Thyroid gland (tissue), 4 donors: ENCODE data around the gene IL34. TPM values are rescaled to one million over a fixed set of nuclear protein-coding genes. Genes with fewer than 3 reads are reported as not detected.
A peak's percentile ranks its signal among the peaks of the same experiment; 100 is the strongest.

Source experiments
- DNase-seq, 2 donors: peaks; one replicate each; pipeline ENCODE4 v3.0.0-alpha.2; 2019
- H3K27ac ChIP-seq, 3 donors: fragments of 200-600 bp; sonication (generic); 1 replicate in 2 of 3; 2 replicates in 1 of 3; pipeline ENCODE4 v1.5.1; 2016 to 2019; ENCODE audit warnings: mild to moderate bottlenecking in 1 of 3, moderate library complexity in 1 of 3
- H3K27me3 ChIP-seq: fragments of 200-600 bp; sonication (generic); one replicate; pipeline ENCODE4 v1.5.1; 2019
- H3K36me3 ChIP-seq, 2 donors: fragments of 200-600 bp; sonication (generic); one replicate each; pipeline ENCODE4 v1.5.1; 2016 to 2019
- H3K4me1 ChIP-seq, 2 donors: fragments of 200-600 bp; sonication (generic); one replicate each; pipeline ENCODE4 v1.5.1; 2017 to 2019
- H3K4me3 ChIP-seq, 3 donors: fragments of 200-600 bp; sonication (generic); replicated peaks in 1 of 3; 1 replicate in 2 of 3; 2 replicates in 1 of 3; pipeline ENCODE4 v1.5.1; 2016; ENCODE audit warnings: mild to moderate bottlenecking in 1 of 3
- H3K9me3 ChIP-seq: fragments of 200-600 bp; sonication (generic); one replicate; pipeline ENCODE4 v1.5.1; 2017
- POLR2A ChIP-seq, 2 donors: fragments of 450-650 bp; IDR thresholded peaks; one replicate each; pipeline ENCODE4 v1.6.1; 2017; ENCODE audit warnings: antibody characterized with exemption in 2 of 2, mild to moderate bottlenecking in 2 of 2, moderate library complexity in 1 of 2
- WGBS, 2 donors: methylation state at CpG; one replicate each; pipeline ENCODE4 v1.1.5; 2017; 5-methylcytosine and 5-hydroxymethylcytosine counted together
- intact Hi-C: fragments of 100-400 bp; cut with DNase I; formaldehyde crosslinking; loops from one replicate; pipeline ENCODE4 v1.15.1; 2023
- total RNA-seq, 4 donors: library from RNA; depleted of rRNA; stranded (reverse); fragments of >200 nt; gene quantifications; one replicate each; pipeline ENCODE4 v1.2.3, GENCODE V29; 2016
- TF ChIP-seq, protein P1 (sequence below), 6 experiments: fragments of 200-600 bp in 3 of 6; fragments of 450-650 bp in 3 of 6; sonication (generic) in 3 of 6; IDR thresholded peaks; one replicate each; pipeline ENCODE4 v1.5.1; 2016 to 2019; ENCODE audit warnings: antibody characterized with exemption in 6 of 6, mild to moderate bottlenecking in 2 of 6, inconsistent platforms in 1 of 6, moderate library complexity in 1 of 6

Gene IL34
- total RNA-seq, 4 donors from 2014 or later: 3.5 to 9.6 (median 5.0) TPM

DNA sequence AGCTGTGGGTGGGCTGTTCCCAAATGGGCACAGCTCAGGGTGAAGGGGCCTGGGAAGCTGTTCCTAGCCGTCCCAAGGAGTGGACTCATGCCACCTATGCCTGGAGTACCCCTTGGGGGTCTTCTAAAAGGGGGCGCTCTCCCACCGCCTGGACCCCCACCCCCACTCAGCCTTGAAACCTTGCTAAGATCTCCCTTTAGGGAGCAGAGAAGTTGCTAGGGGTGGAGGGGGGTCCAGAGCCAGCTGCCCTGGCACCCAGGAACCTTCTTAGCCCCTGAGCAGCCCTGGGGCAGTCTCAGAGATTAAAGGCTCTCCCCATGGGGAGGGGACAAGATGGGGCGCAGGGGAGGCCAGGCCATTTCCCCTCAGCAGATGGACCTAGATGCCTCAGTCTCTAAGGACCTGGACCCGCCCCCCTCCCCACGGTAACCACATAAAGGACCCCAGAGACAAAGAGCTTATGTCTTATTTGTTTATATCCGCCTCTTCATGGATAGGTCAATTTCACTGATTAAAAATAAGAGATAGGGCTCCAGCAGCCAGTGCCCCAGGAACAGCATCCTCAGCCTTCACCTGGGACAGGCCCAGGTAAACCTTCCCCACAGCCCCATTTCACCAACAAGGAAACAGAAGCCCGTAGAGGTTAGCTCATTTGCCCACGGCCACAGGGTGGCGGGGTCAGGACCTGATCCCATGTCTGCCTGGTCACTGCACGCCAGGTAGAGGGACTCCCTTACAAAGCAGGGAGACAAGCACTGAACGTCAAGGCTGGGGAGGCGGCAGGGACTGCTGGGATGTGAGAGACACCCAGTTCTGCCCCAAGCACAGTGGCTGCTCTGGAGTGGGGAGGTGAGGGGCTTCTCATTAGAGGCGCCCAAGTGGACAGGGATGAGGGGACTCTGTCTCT is 36.1 kb downstream of the IL34 start:
- H3K36me3 ChIP-seq: peaks cover 19 to 29% of the 10 kb centered on the region in 2 donors
- H3K9me3 ChIP-seq: no peaks in the 10 kb centered on the region
- no peak for DNase-seq
- no peak overlapping the region for H3K4me3 ChIP-seq
- WGBS, 2 donors: 78 to 90% methylated on average over 7 to 14 of the region's 14 CpGs
- intact Hi-C loops: no loop called here
- TF ChIP-seq, protein P1, sequence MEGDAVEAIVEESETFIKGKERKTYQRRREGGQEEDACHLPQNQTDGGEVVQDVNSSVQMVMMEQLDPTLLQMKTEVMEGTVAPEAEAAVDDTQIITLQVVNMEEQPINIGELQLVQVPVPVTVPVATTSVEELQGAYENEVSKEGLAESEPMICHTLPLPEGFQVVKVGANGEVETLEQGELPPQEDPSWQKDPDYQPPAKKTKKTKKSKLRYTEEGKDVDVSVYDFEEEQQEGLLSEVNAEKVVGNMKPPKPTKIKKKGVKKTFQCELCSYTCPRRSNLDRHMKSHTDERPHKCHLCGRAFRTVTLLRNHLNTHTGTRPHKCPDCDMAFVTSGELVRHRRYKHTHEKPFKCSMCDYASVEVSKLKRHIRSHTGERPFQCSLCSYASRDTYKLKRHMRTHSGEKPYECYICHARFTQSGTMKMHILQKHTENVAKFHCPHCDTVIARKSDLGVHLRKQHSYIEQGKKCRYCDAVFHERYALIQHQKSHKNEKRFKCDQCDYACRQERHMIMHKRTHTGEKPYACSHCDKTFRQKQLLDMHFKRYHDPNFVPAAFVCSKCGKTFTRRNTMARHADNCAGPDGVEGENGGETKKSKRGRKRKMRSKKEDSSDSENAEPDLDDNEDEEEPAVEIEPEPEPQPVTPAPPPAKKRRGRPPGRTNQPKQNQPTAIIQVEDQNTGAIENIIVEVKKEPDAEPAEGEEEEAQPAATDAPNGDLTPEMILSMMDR (IDR thresholded peaks at IDR 0.05): no peak
- H3K27ac ChIP-seq: peak overlapping the region in 1 of 3 donors; percentile 46
- H3K4me1 ChIP-seq: peaks cover 20 to 49% of the 10 kb centered on the region in 2 donors
- H3K27me3 ChIP-seq: no peaks in the 10 kb centered on the region

- peaks cover 20 to 58% of the 10 kb centered on the region in 2 donors for H3K4me1 ChIP-seq
- 84 to 85% methylated on average over 7 to 8 of the region's 13 CpGs for WGBS, 2 donors
- peak overlapping the region in 2 of 3 donors; percentile 8 to 22 for H3K27ac ChIP-seq
- intact Hi-C loops: no loop called here
- no peak for TF ChIP-seq POLR2A (IDR thresholded peaks at IDR 0.05)
- TF ChIP-seq, protein P1 (IDR thresholded peaks at IDR 0.05): no peak
- DNase-seq: no peak
- H3K9me3 ChIP-seq: no peaks in the 10 kb centered on the region
- no peak overlapping the region for H3K4me3 ChIP-seq
- peaks cover 11 to 21% of the 10 kb centered on the region in 2 donors for H3K36me3 ChIP-seq
- H3K27me3 ChIP-seq: no peaks in the 10 kb centered on the region
Observed at GRCh38 chr16:70683146-70683944, 37.0 kb downstream of the IL34 start.

GRCh38 chr16:70684146-70685060 is 38.0 kb downstream of the IL34 start:
- H3K27me3 ChIP-seq: no peaks in the 10 kb centered on the region
- peaks cover 4 to 11% of the 10 kb centered on the region in 2 donors for H3K36me3 ChIP-seq
- TF ChIP-seq, protein P1 (IDR thresholded peaks at IDR 0.05): no peak
- TF ChIP-seq POLR2A (IDR thresholded peaks at IDR 0.05): no peak
- H3K27ac ChIP-seq: peak overlapping the region in 2 of 3 donors; percentile 25 to 49
- intact Hi-C loops: no loop called here
- H3K4me3 ChIP-seq: peak overlapping the region in 2 of 3 donors; percentile 54 to 61
- DNase-seq: peak; percentile 38 to 45
- no peaks in the 10 kb centered on the region for H3K9me3 ChIP-seq
- 40 to 61% methylated on average over 3 to 5 of the region's 14 CpGs for WGBS, 2 donors
- peaks cover 23 to 68% of the 10 kb centered on the region in 2 donors for H3K4me1 ChIP-seq

GRCh38 chr16:70685061-70685937 is 38.9 kb downstream of the IL34 start:
- no peak for TF ChIP-seq POLR2A (IDR thresholded peaks at IDR 0.05)
- DNase-seq: peak; percentile 42 to 43
- Histone ChIP-seq H3K27me3 (no peaks in the 10 kb centered on the region), H3K27ac (peak overlapping the region in 2 of 3 donors; percentile 25 to 45), H3K4me1 (peaks cover 23 to 76% of the 10 kb centered on the region in 2 donors), H3K36me3 (peaks cover 0 to 5% of the 10 kb centered on the region in 2 donors), H3K9me3 (no peaks in the 10 kb centered on the region), H3K4me3 (peak overlapping the region; percentile 48 to 61 (median 54))
- intact Hi-C loops: no loop called here
- 12 to 20% methylated on average over 1 to 18 of the region's 90 CpGs for WGBS, 2 donors
